Measurements from ENCODE around the gene PPM1A. TPM values are rescaled to one million over a fixed set of nuclear protein-coding genes. Genes with fewer than 3 reads are reported as not detected.

PPM1A gene
- total and polyA plus RNA-seq, 2 donors (not counting 3 experiments of a cell fraction or from before 2014, with no cell fraction given), result 14.1 to 33.9 TPM

- intact Hi-C loops (cut with micrococcal nuclease), result no loop called here
- no peak for FAIRE-seq
- Histone ChIP-seq H3K27me3 (ENCODE audit: control insufficient read depth in 2 of 2, insufficient read depth in 2 of 2, low read length in 2 of 2) (no peaks in the 10 kb centered on the region), H2AFZ (ENCODE audit: low read depth, low read length) (no peak overlapping the region), H3K4me2 (ENCODE audit: insufficient read depth, low read length) (no peak overlapping the region), H3K36me3 (ENCODE audit: control insufficient read depth in 2 of 2, extremely low read depth in 1 of 2, insufficient read depth in 2 of 2, low read length in 2 of 2) (no peaks in the 10 kb centered on the region), H3K9me3 (replicated peaks; ENCODE audit: control insufficient read depth, insufficient read depth, low read length) (no peaks in the 10 kb centered on the region), H4K20me1 (replicated peaks; ENCODE audit: control insufficient read depth, extremely low read depth, insufficient read depth, low read length) (peaks cover under 1% of the 10 kb centered on the region), H3K4me1 (ENCODE audit: control insufficient read depth, extremely low read depth, insufficient read depth, low read length) (no peaks in the 10 kb centered on the region), H3K9ac (replicated peaks; ENCODE audit: extremely low read depth, insufficient read depth, low read length) (no peak overlapping the region), H3K4me3 (replicated peaks in 1 of 3; ENCODE audit: insufficient read depth in 1 of 3, low read depth in 1 of 3, low read length in 3 of 3) (no peak overlapping the region), H3K9me1 (replicated peaks; ENCODE audit: control insufficient read depth, extremely low read depth, insufficient read depth, low read length) (no peaks in the 10 kb centered on the region), H3K27ac (ENCODE audit: insufficient read depth, low read depth, low read length) (no peak overlapping the region), H3K79me2 (ENCODE audit: control insufficient read depth, insufficient read depth, low read length) (peaks cover 34% of the 10 kb centered on the region)
- DNase-seq (ENCODE audit: low read depth, low spot score), result no peak
- dilution Hi-C loops (cut with MboI; ENCODE audit: extremely low pct_ligation_motif_present, low sequenced_read_pairs), result no loop called here
- TF ChIP-seq FOS (IDR thresholded peaks at IDR 0.05; ENCODE audit: borderline replicate concordance, insufficient read depth, low read length) (no peak), POLR2A (IDR thresholded peaks at IDR 0.05; ENCODE audit: low read depth, low read length) (no peak), POLR2AphosphoS5 (IDR thresholded peaks at IDR 0.05; ENCODE audit: insufficient read depth, low read depth, low read length) (no peak), EZH2 (IDR thresholded peaks at IDR 0.05; ENCODE audit: borderline replicate concordance, low read depth, low read length, severe bottlenecking) (no peak), MAX (IDR thresholded peaks at IDR 0.05; ENCODE audit: insufficient read depth, insufficient read length) (no peak)
- CTCF ChIA-PET, result interaction anchor here (1.6 to 2.4 kb wide), 2 partner anchors 11 to 975 kb away, joined by 3 to 15 read pairs; no protein-coding TSS in a partner anchor
- no TSS peak for BruUV-seq (replicated peaks)
- POLR2A ChIA-PET, result no interaction called here
These were observed 28.7 kb downstream of the PPM1A start for GRCh38 chr14:60277605-60278190.

- no TSS peak for BruUV-seq (replicated peaks)
- dilution Hi-C loops (cut with MboI; ENCODE audit: extremely low pct_ligation_motif_present, low sequenced_read_pairs), result no loop called here
- Histone ChIP-seq H3K4me1 (ENCODE audit: control insufficient read depth, extremely low read depth, insufficient read depth, low read length) (no peaks in the 10 kb centered on the region), H2AFZ (ENCODE audit: low read depth, low read length) (no peak overlapping the region), H3K4me2 (ENCODE audit: insufficient read depth, low read length) (no peak overlapping the region), H3K27me3 (ENCODE audit: control insufficient read depth in 2 of 2, insufficient read depth in 2 of 2, low read length in 2 of 2) (no peaks in the 10 kb centered on the region), H3K9me3 (replicated peaks; ENCODE audit: control insufficient read depth, insufficient read depth, low read length) (no peaks in the 10 kb centered on the region), H3K27ac (ENCODE audit: insufficient read depth, low read depth, low read length) (no peak overlapping the region), H3K9me1 (replicated peaks; ENCODE audit: control insufficient read depth, extremely low read depth, insufficient read depth, low read length) (no peaks in the 10 kb centered on the region), H4K20me1 (replicated peaks; ENCODE audit: control insufficient read depth, extremely low read depth, insufficient read depth, low read length) (no peaks in the 10 kb centered on the region), H3K4me3 (replicated peaks in 1 of 3; ENCODE audit: insufficient read depth in 1 of 3, low read depth in 1 of 3, low read length in 3 of 3) (no peak overlapping the region), H3K36me3 (ENCODE audit: control insufficient read depth in 2 of 2, extremely low read depth in 1 of 2, insufficient read depth in 2 of 2, low read length in 2 of 2) (no peaks in the 10 kb centered on the region), H3K9ac (replicated peaks; ENCODE audit: extremely low read depth, insufficient read depth, low read length) (no peak overlapping the region), H3K79me2 (ENCODE audit: control insufficient read depth, insufficient read depth, low read length) (peaks cover 27% of the 10 kb centered on the region)
- ChIA-PET CTCF (interaction anchor here (1.6 to 2.4 kb wide), 2 partner anchors 12 to 974 kb away, joined by 3 to 15 read pairs; no protein-coding TSS in a partner anchor), POLR2A (no interaction called here)
- no peak for TF ChIP-seq POLR2A (IDR thresholded peaks at IDR 0.05; ENCODE audit: low read depth, low read length)
- no peak for TF ChIP-seq EZH2 (IDR thresholded peaks at IDR 0.05; ENCODE audit: borderline replicate concordance, low read depth, low read length, severe bottlenecking)
- no peak for TF ChIP-seq CTCF (IDR thresholded peaks at IDR 0.05; ENCODE audit: extremely low read depth in 1 of 2, insufficient read depth in 1 of 2, low read depth in 1 of 2, low read length in 2 of 2)
- TF ChIP-seq POLR2AphosphoS5 (IDR thresholded peaks at IDR 0.05; ENCODE audit: insufficient read depth, low read depth, low read length), result no peak
- TF ChIP-seq MAX (IDR thresholded peaks at IDR 0.05; ENCODE audit: insufficient read depth, insufficient read length), result no peak
- TF ChIP-seq JUN (IDR thresholded peaks at IDR 0.05; ENCODE audit: borderline replicate concordance, insufficient read depth, insufficient read length, low read depth), result no peak
- no peak for TF ChIP-seq GATA2 (IDR thresholded peaks at IDR 0.05; ENCODE audit: insufficient read depth, insufficient read length, low read depth, low read length)
- TF ChIP-seq MYC (IDR thresholded peaks at IDR 0.05; ENCODE audit: low read depth, low read length), result no peak
- no peak for TF ChIP-seq FOS (IDR thresholded peaks at IDR 0.05; ENCODE audit: borderline replicate concordance, insufficient read depth, low read length)
- FAIRE-seq (no peak), DNase-seq (ENCODE audit: low read depth, low spot score) (peak; percentile 26)
- intact Hi-C loops (cut with micrococcal nuclease), result no loop called here
These were observed 29.3 kb downstream of the PPM1A start for GRCh38 chr14:60278350-60278749.
